Cardiac septum (tissue), 1 donor: Measurements from ENCODE around the gene C14orf132. TPM values are rescaled to one million over a fixed set of nuclear protein-coding genes. Genes with fewer than 3 reads are reported as not detected.
"Not testable (repeated sequence)": the region's sequence is repeated elsewhere in the genome, so short reads cannot be mapped to it uniquely, and the experiment has no call there.

Source experiments
- DNase-seq: peaks from one replicate; pipeline ENCODE4 v3.0.0-alpha.2; 2020; ENCODE audit warnings: low spot score
- intact Hi-C: fragments of 100-400 bp; cut with DNase I; formaldehyde crosslinking; loops from one replicate; pipeline ENCODE4 v1.14.0; 2022
- total RNA-seq: library from RNA; stranded (reverse); fragmentation: NEBNext Ultra II Directional; extraction: Animal tissue kit (Norgen Biotek cat#: 25700); gene quantifications from one replicate; pipeline ENCODE4 v1.2.1, GENCODE V29; 2021
- donor health status: DM: no; HTN: no; CAD: no.

Gene C14orf132
- total RNA-seq, 1 donor from 2014 or later = 18.9 TPM

GRCh38 chr14:96073260-96074039 is 34.3 kb downstream of the C14orf132 start:
- intact Hi-C loops, DNase-seq: not testable (repeated sequence)

- no peak for DNase-seq
- intact Hi-C loops = no loop called here
These were observed 38.9 kb downstream of the C14orf132 start for GRCh38 chr14:96077983-96078624.

DNA sequence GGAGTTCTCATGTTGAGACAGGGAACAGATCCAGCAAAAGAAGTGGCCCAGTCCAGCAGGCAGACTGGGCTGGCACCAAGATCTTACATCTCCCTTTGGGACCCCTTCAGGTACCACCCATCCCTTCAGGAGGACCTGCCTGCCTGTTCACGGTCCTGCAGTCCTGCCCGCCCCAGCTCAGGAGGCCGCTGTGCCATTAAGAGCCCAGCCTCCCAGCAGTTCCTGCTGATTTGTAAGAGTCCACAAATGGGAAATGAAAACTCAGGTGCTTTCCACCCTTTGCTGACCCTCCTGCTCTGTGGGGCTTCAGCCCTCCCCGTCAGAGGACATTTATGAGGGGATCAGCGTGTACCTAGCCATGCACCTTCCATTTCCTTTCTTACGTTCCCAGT is 39.5 kb downstream of the C14orf132 start:
- intact Hi-C loops = no loop called here
- DNase-seq = no peak

- DNase-seq = no peak
- intact Hi-C loops = no loop called here
These were observed 39.9 kb downstream of the C14orf132 start for GRCh38 chr14:96079066-96079465.

DNA sequence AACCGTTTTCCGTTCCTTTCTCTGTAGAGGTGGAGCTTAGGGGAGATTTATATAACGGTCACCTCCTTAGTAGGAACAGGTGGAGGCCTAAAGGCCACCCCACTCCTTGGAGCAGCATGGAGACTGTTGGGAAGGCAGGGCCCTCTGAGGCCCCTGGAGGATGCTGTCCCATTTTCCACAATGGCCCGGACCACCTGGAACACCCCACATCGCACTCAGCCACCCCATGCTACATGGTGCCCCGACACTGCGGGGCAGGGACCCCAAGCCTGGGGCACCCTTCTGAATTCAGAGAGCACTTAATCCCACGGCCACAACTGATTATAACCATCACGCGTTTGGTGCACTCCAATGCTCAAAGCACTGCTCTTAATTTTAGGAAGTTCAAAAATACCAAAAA is 41.4 kb downstream of the C14orf132 start:
- intact Hi-C loops = no loop called here
- DNase-seq = peak; percentile 6

DNA sequence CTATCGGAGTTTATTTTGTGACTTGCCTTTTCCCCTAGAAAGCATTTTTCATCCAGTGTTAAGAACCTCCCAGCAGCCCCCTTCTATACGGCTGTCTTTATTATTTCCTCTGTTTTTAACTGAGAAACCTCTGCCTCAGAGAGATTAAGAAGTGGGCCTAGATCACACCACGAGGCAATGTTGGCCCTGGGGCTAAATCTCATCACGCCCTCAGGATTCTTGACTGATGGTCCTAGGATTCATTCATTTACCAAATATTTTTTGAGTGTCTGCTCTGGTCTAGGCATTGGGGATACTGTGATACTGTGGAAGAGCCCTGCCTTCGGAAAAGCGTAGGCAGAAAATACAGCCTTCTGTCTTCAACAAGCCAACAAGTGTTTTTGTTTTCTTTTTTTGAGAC is 42.1 kb downstream of the C14orf132 start:
- no peak for DNase-seq
- intact Hi-C loops = no loop called here

GRCh38 chr14:96081767-96082400 is 42.7 kb downstream of the C14orf132 start:
- intact Hi-C loops = no loop called here
- DNase-seq = peak; percentile 41

DNA sequence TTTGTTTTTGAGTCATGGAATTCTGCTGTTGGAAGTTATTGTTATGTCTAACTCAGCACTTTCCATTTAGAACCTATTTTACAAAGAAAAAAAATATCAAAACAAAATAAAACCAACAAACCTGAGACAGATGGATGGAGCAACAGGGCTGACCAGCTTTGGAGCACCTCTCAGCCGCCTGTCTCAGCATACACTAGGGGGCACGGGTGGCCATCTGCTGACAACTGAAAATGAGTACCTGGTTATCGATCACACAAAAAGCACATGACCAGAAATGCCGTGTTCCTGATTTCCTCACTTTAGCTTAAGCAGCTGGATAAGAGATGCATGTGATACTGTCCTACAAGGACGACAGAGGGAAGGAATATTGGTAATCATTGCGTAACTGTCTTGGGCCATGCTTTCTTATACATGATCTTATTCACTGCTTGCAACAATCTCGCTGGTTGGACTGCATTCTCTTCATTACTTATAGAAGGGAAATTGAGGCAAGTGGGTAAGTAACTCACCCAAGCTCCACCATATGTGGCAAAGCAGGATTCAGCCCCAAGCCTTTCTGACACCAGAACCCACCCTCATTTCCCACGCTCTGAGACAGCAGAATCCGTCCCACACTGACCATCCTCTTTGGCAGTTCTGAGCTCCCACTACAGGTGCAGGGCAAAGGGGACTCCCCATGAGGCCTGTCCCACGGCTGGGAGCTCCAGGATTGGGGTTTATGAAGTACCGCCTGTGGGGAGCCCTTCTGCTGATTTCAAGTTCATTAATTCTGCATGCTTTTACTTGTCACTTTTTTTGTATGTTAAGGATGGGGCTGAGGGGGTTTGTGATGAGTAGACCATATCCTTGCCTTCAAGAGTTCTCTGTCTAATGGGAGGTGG is 43.5 kb downstream of the C14orf132 start:
- intact Hi-C loops = no loop called here
- no peak for DNase-seq

DNA sequence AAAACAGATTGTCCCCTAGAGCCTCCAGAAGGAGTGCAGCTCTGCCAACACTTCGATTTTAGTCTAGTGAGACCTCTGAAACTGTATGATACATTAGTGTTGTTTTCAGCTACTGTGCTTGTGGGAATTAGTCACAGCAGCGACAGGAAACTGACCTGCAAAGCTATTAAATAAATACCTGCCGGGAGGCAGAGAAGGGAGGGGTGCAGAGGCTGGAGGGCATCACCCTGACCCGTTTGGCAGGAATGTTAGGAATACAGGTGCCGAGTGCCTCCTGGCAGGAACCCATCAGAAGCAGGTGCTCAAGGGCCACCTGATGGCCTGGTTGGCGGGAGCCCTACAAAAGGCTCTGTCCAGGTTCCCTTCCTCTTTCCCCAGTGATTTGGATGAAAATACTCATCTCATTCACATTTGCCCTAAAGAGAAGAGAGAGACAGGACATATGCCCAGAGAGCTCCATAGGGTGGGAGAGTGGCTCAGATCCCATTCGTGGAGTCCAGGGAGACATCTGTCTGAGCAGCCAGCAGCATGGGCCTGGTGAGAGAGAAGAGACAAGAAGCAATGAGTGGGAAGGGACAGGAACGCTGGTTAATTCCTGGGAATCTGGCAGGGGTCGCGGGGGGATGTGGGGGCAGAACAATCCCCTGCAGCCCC is 44.6 kb downstream of the C14orf132 start:
- intact Hi-C loops = no loop called here
- peak; percentile 5 for DNase-seq

GRCh38 chr14:96084796-96085195 is 45.6 kb downstream of the C14orf132 start:
- intact Hi-C loops = loop anchor here (5.0 kb wide), 1 partner anchor 62 kb away; no protein-coding TSS in a partner anchor
- DNase-seq = no peak

GRCh38 chr14:96085369-96085768 is 46.2 kb downstream of the C14orf132 start:
- intact Hi-C loops = loop anchor here (5.0 kb wide), 1 partner anchor 63 kb away; no protein-coding TSS in a partner anchor

DNA sequence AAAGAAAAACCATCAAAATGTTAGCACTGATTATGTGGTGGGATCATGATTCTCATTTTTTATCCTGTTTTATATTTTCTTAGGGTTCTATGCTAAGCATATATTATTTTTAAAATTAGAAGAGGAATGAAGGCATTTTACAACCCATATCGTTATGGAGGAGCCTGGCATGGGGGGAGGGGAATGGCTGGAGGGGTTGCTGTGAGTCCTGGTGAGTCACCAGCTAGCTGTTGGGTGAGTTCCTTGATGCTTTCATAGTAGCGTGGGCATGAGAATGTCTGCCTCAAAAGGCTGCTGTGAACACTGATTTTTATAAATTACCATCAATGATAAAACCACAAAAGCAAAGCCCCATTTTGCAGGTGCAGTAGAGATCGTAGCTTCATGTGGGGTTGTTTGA is 46.9 kb downstream of the C14orf132 start:
- no peak for DNase-seq
- intact Hi-C loops = loop anchor here (5.0 kb wide), 1 partner anchor 64 kb away; no protein-coding TSS in a partner anchor

More at GRCh38 chr14:96085369-96085768, 46.2 kb downstream of the C14orf132 start:
- no peak for DNase-seq

GRCh38 chr14:96086574-96087077 is 47.5 kb downstream of the C14orf132 start:
- intact Hi-C loops = loop anchor here (5.0 kb wide), 1 partner anchor 64 kb away; no protein-coding TSS in a partner anchor
- DNase-seq = no peak

DNA sequence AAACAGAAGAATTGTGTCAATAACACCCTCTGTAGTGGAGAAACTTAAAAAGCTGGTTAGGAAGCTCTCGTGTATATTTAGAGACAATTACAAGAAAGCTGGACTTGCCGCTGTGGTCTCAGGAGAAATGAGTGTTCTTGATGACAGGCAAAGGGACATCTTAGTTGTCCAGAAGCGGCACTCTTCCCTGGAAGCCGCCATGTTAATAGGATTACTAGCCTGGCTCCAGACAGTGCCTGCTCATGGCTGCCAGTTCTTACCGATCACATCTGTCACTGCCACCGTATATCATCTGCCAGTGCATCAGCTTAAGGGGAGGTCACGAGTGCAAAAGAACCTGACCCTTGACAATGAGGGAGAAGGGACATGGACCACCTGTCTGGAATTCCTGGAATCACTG is 48.9 kb downstream of the C14orf132 start:
- peak; percentile 9 for DNase-seq
- intact Hi-C loops = loop anchor here (5.0 kb wide), 1 partner anchor 66 kb away; no protein-coding TSS in a partner anchor

- intact Hi-C loops = loop anchor here (5.0 kb wide), 1 partner anchor 66 kb away; no protein-coding TSS in a partner anchor
- DNase-seq = peak; percentile 43
These were observed 49.3 kb downstream of the C14orf132 start for GRCh38 chr14:96088481-96088880.

DNA sequence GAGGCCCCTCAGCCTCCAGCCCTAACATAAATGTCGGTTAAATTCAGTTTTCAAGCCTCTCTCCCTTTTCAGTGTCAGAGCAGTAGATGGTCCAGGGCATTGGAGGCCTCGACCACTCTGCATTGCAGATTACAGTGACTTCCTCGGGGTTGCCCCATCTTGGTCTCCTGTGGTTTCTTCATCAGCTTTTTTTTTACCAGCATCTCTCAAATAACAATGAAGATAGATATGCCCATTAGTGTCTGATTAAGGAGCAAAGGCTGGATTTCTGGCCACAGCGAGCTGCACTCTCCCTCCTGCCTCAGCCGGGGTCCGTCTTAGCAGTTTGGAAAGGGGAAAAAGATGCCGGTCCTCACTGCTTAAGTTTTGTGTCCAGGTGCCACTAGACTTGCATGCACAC is 49.7 kb downstream of the C14orf132 start:
- no peak for DNase-seq
- intact Hi-C loops = loop anchor here (5.0 kb wide), 1 partner anchor 67 kb away; no protein-coding TSS in a partner anchor

GRCh38 chr14:96089401-96089800 is 50.2 kb downstream of the C14orf132 start:
- peak; percentile 68 for DNase-seq
- intact Hi-C loops = loop anchor here (5.0 kb wide), 1 partner anchor 67 kb away; no protein-coding TSS in a partner anchor

DNA sequence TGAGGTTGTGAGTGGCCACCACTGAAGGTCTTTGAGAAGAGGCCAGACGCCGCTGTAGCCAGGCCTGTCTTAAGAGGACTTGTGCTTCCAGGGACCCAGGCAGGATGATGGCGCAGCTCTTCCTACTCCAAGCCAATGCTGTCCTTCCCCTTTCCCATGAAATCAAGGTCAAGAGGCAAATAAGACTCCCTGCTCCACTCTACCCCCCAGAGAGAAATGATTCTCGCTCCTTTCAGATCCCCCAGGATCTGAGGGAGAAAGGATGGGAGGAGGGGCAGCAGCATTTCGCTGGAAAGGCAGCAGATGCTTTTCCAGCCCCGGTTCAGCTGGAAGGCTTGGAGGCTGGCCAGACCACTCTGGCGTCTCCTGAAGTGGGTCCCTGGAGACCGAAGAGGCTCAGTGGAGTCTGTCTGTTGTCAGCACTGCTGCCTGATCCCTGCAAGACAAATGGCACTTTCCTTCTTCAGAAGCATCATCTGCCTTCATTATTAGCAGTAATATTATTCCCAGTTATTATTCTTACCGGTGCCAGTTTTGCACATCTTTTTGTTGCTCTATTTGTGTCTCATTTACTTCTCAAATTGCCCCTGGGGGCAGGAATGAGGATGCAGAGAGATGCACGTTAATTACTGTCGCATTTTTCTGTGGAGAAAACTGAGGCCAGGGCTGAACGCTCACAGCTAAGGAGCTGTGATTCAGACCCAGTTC is 51.4 kb downstream of the C14orf132 start:
- intact Hi-C loops = no loop called here
- peak; percentile 71 for DNase-seq
